ENCODE data around the gene ZNF3. TPM values are rescaled to one million over a fixed set of nuclear protein-coding genes. Genes with fewer than 3 reads are reported as not detected.

ZNF3 gene
- total RNA-seq, 2 experiments from 2014 or later, result 25.3 to 27.4 TPM

DNA sequence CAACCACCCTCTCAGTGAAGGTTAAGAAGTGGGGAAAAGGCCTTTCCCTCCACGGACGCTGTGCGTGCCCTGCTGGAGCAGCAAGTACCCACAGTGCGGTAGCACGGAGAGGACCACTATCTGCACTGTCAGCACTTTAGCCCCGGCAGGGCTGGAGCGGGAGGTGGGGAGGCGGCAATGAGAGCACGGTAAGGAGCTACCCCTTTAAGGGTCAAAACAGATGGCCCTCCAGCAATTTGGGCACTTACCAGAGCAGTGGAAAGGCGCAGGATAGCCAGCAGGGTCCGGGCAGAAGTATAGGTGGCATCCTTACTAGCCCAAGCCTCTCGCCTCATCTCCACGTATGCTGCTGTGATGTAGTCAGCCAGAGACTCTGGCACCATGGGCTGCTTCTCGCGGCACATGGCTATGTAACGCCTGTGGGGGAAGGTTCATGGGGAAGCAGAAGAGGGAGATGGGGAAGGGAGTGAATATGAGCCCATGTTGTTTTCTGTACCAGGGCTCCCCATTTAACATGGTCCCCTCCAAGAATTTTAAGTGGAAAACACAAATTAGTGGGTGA, 12.5 kb upstream of the ZNF3 start:
- ChIA-PET CTCF (no interaction called here), POLR2A (interaction anchor here (6.1 kb wide), 1 partner anchor 7 kb away, joined by 45 read pairs; the partner anchor contains the start of genes AP4M1 and MCM7)

DNA sequence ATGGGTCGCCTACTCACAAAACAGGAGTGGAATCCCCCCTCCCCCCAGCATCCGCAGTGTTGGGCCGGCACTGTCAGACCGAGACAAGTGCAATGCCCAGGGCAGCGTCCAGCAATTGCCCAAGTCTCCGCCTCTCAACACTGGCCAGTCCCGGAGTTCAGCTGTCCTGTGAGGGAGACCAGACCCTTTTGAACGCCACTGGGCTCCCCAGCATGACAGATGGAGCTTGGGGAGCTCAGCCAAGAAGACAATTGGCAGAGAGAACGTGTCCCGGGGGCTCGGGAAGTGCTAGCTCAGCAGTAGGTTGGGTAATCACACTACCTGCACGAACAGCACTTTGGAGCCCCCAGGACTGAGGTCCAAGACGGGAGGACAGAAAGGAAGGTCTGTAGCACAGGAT, 12.0 kb upstream of the ZNF3 start:
- ChIA-PET CTCF (no interaction called here), POLR2A (interaction anchor here (6.1 kb wide), 1 partner anchor 7 kb away, joined by 45 read pairs; the partner anchor contains the start of genes AP4M1 and MCM7)

DNA sequence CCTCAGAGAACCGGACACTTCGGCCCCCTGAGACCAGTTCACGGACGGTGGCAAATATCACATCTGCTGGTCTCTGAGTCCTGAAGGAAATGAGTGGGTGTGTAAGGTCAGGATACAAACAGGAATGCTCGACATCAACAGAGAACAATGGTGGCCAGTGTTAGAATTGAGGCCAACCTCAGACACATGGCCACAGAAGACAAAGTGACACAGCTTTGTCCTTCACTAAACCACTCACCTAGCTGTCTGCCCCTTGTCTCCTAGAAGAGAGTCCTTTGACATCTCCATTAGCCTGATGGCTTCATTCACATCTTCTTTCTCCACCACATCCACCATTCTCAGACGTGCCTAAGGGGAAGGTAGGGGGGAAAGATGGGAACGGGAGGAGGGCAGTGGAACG, 11.5 kb upstream of the ZNF3 start:
- ChIA-PET CTCF (interaction anchor here (0.6 kb wide), 1 partner anchor 553 kb away, joined by 3 read pairs; no protein-coding TSS in a partner anchor), POLR2A (interaction anchor here (0.7 to 6.1 kb wide), 2 partner anchors 8 to 41 kb away, joined by 3 to 45 read pairs; partner anchors contain the start of genes AP4M1 and MCM7)

DNA sequence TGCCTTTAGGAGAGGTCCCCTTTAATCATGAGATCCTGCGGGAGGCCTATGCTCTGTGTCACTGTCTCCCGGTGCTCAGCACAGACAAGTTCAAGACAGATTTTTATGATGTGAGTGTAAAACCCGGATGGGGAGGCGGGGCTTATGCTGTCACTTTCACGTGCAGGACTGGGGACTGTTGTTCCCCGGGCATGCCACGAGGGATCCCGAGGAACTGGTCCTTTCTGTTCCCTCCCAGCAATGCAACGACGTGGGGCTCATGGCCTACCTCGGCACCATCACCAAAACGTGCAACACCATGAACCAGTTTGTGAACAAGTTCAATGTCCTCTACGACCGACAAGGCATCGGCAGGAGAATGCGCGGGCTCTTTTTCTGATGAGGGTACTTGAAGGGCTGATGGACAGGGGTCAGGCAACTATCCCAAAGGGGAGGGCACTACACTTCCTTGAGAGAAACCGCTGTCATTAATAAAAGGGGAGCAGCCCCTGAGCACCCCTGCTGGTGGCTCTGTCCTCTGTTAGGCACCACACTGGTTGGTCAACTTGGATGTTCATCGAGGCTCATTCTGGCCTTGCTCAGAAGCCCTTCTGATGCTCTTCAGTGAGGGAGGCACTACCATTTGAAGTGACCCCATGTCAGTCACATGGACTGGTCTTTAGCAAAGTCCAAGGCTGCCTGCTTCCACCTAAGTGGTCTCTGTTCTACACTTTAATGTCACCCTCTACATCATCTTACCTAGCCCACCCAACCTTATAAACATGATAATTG, 10.1 kb upstream of the ZNF3 start:
- POLR2A ChIA-PET, result interaction anchor here (0.9 to 6.1 kb wide), 2 partner anchors 9 kb away, joined by 3 to 45 read pairs; partner anchors contain the start of genes AP4M1 and MCM7
- CTCF ChIA-PET, result interaction anchor here (1.5 to 2.3 kb wide), 2 partner anchors 11 to 34 kb away, joined by 4 to 7 read pairs; partner anchors contain the start of gene MBLAC1

DNA sequence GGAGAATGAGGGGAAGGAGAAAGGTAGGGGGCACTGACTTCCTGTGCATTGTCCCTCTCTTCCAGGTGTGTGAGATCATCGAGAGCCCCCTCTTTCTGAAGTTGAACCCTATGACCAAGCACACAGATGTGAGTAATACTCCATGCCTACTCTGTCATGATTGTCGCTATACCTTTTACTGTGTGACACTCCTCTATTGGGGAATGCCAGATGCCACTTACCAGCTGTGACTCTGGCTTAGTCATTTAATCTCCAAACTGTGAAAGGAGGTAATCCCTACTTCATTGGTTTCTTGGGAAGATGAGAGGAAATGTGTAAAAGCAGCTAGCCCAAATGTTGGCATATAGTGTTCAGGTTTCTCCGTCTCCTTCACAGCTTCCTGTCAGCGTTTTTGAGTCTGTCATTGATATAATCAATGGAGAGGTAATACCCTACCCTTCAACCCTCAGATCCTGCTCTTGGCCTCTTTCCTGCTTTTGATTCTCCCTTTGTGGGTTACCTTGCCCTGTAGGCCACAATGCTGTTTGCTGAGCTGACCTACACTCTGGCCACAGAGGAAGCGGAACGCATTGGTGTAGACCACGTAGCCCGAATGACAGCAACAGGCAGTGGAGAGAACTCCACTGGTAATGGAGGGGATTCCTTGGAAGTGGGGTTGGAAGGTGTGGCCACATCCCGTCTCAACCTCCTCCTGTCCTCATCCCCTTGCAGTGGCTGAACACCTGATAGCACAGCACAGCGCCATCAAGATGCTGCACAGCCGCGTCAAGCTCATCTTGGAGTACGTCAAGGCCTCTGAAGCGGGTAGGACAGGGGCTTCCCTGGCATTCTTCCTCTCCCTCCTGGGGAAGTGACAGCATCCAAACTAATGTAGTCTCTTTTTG, 9.2 kb upstream of the ZNF3 start:
- ChIA-PET POLR2A (interaction anchor here (0.6 to 6.1 kb wide), 4 partner anchors 8 to 66 kb away, joined by 3 to 45 read pairs (median 3); partner anchors contain the start of genes AP4M1 and MCM7), CTCF (interaction anchor here (0.6 to 2.3 kb wide), 5 partner anchors 11 to 401 kb away, joined by 3 to 7 read pairs (median 3); partner anchors contain the start of gene MBLAC1)

DNA sequence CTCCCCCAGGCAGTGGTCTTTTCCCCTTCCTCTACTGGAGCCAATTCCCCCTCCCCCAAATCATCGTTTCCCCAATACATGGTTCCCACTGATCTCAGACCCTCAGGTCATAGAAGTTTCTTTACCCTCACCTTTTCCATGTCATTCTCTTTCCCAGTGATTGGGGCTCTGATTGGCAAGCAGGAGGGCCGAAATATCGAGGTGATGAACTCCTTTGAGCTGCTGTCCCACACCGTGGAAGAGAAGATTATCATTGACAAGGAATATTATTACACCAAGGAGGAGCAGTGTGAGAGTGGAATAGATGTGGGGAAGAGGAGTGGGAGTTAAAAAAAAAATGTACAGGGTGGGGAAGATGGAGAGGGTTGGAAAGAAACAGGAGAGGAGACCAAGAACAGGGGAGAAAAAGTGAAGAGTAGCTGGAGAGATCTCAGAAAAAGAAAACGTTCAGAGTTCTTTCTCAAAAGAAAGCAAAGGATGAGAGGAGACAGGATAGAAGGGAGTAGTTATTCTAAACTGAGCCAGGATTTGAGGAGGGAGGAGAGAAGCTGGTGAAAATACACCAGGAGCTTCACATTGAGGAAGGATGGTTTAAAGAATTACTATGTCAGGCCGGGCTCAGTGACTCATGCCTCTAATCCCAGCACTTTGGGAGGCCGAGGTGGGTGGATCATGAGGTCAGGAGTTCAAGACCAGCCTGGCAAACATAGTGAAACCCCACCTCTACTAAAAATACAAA, 8.1 kb upstream of the ZNF3 start:
- ChIA-PET CTCF (interaction anchor here (1.2 to 2.3 kb wide), 2 partner anchors 36 to 51 kb away, joined by 3 to 7 read pairs; partner anchors contain the start of gene MBLAC1), POLR2A (interaction anchor here (0.6 to 6.1 kb wide), 3 partner anchors 11 to 28 kb away, joined by 3 to 45 read pairs (median 11); partner anchors contain the start of genes AP4M1 and MCM7)

DNA sequence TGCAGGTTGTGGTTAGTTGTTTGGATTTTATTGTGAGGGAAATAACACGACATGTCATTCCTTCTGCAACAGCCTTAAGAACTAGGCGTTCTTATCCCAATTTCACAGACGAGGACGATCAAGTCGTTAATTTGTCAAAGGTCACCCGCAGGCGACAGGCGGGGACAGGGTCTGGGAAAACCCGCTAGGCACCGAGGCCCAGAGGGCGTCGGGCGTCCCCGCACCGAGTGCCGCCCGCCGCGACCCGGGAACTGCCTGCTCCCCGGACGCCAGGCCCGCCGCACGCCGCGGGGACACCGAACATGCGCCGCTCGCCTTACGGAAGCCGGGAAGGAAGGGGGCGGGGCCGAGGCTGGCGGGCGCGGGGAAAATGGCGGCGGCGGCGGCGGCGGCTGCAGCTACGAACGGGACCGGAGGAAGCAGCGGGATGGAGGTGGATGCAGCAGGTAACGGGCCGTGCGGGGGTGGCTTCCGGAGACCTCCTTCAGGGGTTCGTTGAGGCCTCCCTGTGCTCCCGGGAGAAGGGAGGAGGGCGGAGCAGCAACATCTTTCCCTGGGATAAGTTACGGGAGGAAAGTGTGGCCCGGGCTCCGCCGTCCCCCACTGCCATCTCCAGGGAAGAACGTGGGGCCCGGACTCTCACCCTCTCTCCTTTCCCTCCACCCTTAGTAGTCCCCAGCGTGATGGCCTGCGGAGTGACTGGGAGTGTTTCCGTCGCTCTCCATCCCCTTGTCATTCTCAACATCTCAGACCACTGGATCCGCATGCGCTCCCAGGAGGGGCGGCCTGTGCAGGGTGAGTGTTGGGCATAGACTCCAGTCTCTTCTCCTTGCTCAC, 7.3 kb upstream of the ZNF3 start, which contains the start of gene COPS6:
Gene COPS6, plus strand, starts transcription at position 349 of the 837 bp plus-strand sequence. Its CDS starts 22 bp downstream, at position 371.
- CTCF ChIA-PET, result no interaction called here
- POLR2A ChIA-PET, result interaction anchor here (6.1 kb wide), 1 partner anchor 12 kb away, joined by 45 read pairs; the partner anchor contains the start of genes AP4M1 and MCM7

DNA sequence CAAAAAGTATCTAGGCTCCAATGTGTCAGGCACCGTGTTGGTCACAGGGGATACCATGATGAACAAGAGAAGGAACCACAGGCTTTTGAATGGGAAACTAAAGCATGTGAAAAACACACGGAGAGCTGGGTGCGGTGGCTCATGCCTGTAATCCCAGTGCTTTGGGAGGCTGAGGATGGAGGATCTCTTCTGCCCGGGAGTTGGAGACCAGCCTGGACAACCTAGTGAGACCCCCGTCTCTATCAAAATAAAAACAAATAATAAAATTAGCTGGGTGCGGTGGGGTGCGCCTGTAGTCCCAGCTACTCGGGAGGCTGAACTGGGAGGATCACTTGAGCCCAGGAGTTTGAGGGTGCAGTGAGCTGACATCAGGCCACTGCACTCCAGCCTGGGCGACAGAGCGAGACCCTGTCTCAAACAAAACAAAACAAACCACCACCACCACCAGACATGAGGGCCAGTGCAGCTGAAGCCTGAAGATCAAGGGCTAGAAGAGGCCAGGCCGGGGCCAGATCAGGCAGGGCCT, 6.6 kb upstream of the ZNF3 start:
- CTCF ChIA-PET, result no interaction called here
- POLR2A ChIA-PET, result interaction anchor here (6.1 kb wide), 1 partner anchor 13 kb away, joined by 45 read pairs; the partner anchor contains the start of genes AP4M1 and MCM7

DNA sequence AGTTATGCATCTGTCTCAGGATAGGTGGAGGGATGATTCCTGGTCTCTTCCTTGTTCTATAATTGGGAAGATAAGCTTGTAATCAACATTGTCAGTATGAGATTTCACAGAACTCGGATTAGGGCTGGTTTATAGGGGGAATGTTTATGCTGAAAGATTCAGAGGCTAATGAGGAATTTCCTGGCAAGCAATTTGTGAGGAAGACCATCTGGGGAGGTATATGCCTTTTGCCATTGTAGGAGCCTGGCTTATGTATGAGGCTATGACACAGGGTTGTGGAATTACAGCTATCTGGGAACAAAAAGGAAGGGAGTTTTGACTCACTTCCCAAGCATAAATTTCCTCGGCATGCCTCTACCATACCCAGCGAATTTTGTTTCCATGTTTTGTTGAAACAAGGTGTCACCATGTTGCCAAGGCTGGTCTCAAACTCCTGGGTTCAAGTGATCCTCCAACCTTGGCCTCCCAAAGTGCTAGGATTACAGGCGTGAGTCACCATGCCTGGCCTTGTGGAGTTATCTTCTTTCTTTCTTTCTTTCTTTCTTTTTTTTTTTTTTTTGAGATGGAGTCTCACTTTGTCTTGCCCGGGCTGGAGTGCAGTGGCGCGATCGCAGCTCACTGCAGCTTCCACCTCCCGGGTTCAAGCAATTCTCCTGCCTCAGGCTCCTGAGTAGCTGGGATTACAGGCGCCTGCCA, 5.7 kb upstream of the ZNF3 start:
- ChIA-PET POLR2A (interaction anchor here (0.6 kb wide), 1 partner anchor 50 kb away, joined by 3 read pairs; no protein-coding TSS in a partner anchor), CTCF (interaction anchor here (1.5 kb wide), 1 partner anchor 12 kb away, joined by 4 read pairs; no protein-coding TSS in a partner anchor)

DNA sequence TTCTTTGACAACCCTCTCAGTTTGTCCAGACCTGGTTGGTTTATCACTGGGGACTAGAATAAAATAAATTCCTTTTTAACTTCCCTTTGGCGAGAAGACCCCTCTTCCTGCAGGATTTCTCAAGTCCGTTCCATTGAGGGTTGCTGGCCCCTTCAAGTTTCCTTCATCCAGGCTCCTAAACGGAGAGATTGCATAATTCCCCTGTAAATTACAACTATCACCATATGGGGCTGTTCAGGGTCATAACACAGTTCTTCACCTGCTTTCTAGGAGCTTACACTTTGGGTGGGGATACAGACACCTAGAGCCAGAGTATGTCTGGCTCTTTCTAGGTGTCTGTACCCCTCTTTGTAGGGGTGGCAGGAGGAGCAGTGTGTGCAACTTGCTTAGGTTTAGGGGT, 4.0 kb upstream of the ZNF3 start:
- ChIA-PET POLR2A (no interaction called here), CTCF (no interaction called here)

DNA sequence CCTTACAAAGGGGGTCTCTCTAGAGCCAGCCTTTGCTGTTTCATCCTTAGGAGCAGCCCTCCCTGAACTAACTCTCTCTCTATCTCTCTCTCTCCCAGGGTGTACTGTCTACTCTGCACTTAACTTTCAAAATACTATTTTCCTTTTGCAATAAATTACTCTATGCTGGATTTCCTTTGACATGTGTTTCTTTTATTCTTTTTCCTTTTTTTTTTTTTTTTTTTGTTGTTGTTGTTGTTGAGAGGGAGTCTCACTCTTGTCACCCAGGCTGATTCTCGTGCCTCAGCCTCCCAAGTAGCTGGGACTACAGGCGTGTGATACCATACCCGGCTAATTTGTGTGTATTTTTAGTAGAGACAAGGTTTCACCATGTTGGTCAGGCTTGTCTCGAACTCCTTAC, 1.5 kb upstream of the ZNF3 start:
- ChIA-PET CTCF (interaction anchor here (0.7 to 1.3 kb wide), 5 partner anchors 12 to 659 kb away, joined by 3 to 9 read pairs (median 4); partner anchors contain the start of genes AP4M1 and MCM7), POLR2A (interaction anchor here (0.6 to 1.4 kb wide), 9 partner anchors 8 to 451 kb away, joined by 3 to 21 read pairs (median 4); partner anchors contain the start of genes AP4M1, MCM7 and ZSCAN21)

DNA sequence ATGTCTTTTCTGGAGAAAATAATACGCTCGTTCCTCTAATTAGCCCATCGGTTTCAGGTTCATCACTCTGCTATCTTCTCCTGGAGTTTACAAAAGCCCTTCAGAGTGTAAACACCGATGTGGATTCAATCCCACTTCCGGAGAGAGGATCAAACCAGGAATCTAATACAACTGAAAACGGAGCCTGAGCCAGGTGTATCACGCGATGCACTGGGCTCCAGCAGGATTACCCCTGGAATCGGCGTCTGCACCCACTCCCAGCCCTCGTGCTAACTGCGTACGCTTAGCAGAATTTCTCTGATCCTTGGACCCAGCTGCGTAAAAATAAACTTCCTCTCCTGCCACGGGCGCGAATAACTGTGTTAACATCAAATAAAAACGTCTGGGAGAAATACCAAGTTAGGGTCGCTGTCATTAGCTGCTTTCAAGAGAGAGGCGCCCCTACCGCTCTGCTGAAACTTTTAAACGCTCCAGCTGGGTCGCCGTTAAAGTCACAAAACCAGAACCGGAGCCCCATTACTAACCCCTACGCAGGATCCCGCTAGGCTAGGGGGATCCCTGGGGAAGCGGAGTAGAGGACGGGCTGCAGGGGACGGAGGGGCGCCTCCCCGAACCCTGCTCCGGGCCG, 502 bp downstream of the ZNF3 start:
- CTCF ChIA-PET, result interaction anchor here (0.8 kb wide), 1 partner anchor 32 kb away, joined by 3 read pairs; no protein-coding TSS in a partner anchor
- POLR2A ChIA-PET, result no interaction called here

DNA sequence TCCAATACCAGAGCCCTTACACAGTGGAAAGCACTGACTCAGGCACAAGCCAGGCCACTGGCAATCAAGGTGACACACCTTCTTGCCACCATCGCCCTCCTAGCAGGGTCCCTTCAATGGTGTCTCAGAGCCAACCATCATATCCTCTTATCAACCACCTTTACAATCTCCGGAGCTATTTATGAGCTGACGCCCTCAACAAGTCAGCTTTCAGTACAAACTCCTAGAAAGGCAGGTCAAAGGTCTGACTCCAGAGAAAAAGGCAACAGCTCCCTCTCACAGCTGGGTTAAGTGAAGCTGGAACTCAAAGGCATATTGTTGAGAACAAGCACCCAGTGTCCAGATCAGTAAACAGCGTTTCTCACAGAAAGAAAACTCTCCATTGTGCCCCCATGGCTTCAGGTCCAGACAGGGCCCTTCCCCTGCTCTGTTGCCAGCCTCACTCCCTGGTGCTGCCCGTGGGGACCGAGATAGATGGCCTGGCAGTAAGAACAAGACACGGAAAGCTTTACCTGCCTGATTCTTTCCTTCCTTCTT, 2.4 kb downstream of the ZNF3 start:
- ChIA-PET POLR2A (no interaction called here), CTCF (no interaction called here)

DNA sequence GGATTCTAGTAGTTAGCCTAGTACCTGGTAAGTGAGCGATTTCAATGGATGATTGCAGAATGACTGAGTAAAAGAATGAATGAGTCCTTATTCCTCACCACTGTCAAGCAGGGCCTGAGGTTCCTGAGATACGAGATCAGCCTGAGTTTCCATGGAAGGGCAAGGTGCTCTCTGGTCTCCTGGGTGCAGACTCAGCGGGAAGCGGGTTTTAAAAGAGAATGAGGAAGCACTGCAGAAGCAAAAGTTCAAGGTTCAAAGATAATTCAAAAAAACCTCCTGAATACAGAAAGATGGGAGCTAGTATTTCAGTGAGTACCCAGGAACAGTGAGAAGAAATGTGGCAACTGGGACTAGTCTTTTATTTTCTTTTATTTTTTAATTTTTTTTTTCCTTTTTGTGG, 4.3 kb downstream of the ZNF3 start:
- POLR2A ChIA-PET, result interaction anchor here (0.6 kb wide), 1 partner anchor 1089 kb away, joined by 3 read pairs; no protein-coding TSS in a partner anchor
- CTCF ChIA-PET, result interaction anchor here (1.3 kb wide), 1 partner anchor 16 kb away, joined by 3 read pairs; no protein-coding TSS in a partner anchor

DNA sequence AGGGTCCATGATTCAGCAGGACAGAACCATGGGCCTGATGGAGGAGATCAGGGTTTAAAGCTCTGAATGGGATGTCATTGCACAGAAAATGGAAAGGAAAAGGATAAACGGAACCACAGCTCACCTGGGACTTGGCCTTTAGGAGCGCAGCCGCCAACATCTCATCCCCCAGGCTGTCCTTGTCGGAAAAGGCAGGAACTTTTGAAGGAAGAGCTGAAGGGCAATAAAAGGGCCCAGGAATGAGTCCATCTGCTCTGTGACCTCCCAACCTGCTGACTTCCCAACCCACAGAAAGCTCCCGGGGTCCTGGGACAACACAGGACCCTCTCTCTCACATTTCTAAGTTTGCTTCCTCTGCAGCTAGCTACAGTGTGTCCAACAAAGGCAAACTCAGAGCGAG, 6.1 kb downstream of the ZNF3 start:
- CTCF ChIA-PET, result interaction anchor here (1.0 kb wide), 1 partner anchor 26 kb away, joined by 4 read pairs; the partner anchor contains the start of gene ZSCAN21
- POLR2A ChIA-PET, result no interaction called here
